Omental fat pad (tissue), 4 donors: ENCODE results near the gene MN1. TPM values are rescaled to one million over a fixed set of nuclear protein-coding genes. Genes with fewer than 3 reads are reported as not detected.

Experiments
- ATAC-seq: fragments of 150-250 bp; one replicate; pipeline ENCODE4 v1.9.1; 2016; ENCODE audit warnings: mild to moderate bottlenecking, moderate library complexity; ENCODE audit not compliant: low FRiP score
- DNase-seq: peaks from one replicate; pipeline ENCODE4 v3.0.0-alpha.2; 2019; ENCODE audit warnings: low spot score
- CTCF ChIP-seq, 3 donors: fragments of 450-650 bp; IDR thresholded peaks; one replicate each; pipeline ENCODE4 v1.5.1; 2016 to 2017; ENCODE audit warnings: antibody characterized with exemption in 3 of 3, mild to moderate bottlenecking in 3 of 3, moderate library complexity in 2 of 3
- total RNA-seq, 4 donors: library from RNA; depleted of rRNA; stranded (reverse); fragments of >200 nt; gene quantifications; one replicate each; pipeline ENCODE4 v1.1.0, GENCODE V29; 2016

Gene MN1
- total RNA-seq, 4 donors from 2014 or later = 4.8 to 16.5 (median 8.9) TPM

GRCh38 chr22:27752771-27753170 lies 48.8 kb downstream of the MN1 start:
- no peak for DNase-seq
- no peak for TF ChIP-seq CTCF (IDR thresholded peaks at IDR 0.05)
- peak; percentile 59 for ATAC-seq

DNA sequence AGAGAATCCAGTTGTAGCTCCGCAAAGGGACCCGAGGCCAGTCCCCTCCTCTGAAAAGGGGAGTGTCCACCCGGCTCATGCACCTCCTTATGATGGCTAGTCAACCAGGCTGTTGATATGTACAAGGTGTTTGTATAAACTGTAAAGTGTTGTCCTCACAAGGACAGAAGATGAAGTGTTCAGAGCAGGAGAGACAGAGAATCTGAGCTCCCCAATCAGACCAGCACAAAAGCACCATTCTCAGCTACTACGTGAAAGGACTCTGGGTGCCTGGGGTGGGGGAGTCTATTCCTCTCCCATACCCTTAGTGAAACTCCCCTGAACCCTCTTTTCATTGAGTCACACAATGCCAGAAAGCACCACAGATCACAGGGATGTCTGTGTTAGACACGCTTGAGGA lies 49.4 kb downstream of the MN1 start:
- no peak for TF ChIP-seq CTCF (IDR thresholded peaks at IDR 0.05)
- no peak for DNase-seq
- ATAC-seq = no peak

GRCh38 chr22:27751277-27752070 lies 50.1 kb downstream of the MN1 start:
- no peak for ATAC-seq
- no peak for DNase-seq
- TF ChIP-seq CTCF (IDR thresholded peaks at IDR 0.05) = no peak

- DNase-seq = no peak
- no peak for TF ChIP-seq CTCF (IDR thresholded peaks at IDR 0.05)
- no peak for ATAC-seq
These were observed 50.8 kb downstream of the MN1 start for GRCh38 chr22:27750584-27751265.

DNA sequence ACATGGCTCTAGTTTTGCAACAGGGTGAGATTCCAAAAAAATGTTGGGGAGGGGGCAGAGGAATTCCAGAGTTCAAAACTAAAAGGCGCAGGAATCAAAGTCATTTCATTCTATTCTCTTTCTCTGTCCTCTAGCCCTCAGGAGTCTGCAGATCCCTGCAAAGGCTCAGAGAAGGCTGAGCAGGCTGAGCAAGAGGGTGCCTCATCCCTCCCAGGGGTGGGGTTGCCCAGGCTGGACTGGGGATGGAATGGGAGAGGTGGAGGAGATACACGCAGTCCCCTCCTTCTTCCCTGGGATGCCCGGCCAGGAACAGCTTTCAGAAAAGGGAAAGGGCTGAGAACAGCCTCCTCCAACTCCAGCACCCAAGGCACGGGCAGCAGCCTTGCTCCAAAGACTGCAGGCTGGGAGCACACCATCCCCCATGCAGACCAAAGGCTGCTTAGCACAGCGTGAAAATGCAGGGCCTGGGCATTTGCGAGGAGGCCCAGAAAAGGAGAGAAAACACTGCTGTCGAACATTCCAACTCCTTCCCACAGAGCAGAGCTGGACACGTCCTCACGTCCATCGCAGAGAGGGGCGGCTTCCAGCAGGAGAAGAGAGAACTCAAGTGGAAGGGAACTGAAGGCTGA lies 51.8 kb downstream of the MN1 start:
- peak; percentile 25 for ATAC-seq
- TF ChIP-seq CTCF (IDR thresholded peaks at IDR 0.05) = no peak
- DNase-seq = no peak

- DNase-seq = no peak
- peak; percentile 68 for ATAC-seq
- TF ChIP-seq CTCF (IDR thresholded peaks at IDR 0.05) = no peak
These were observed 52.8 kb downstream of the MN1 start for GRCh38 chr22:27748751-27749191.
